Trophoblast cell (in vitro differentiated cells and primary cell): ENCODE measurements around the gene ZCCHC17.

ENCODE experiments used
- DNase-seq, 2 donors: peaks; one replicate each; pipeline ENCODE4 v3.0.0-alpha.2; 2016
- H2AFZ ChIP-seq: 2 replicates; pipeline ENCODE4 v1.6.1; 2013; ENCODE audit warnings: low read length, moderate library complexity, mild to moderate bottlenecking; ENCODE audit not compliant: insufficient read depth, poor library complexity
- H2AK5ac ChIP-seq: 2 replicates; pipeline ENCODE4 v1.6.1; 2013; ENCODE audit warnings: mild to moderate bottlenecking, low read length
- H2BK120ac ChIP-seq: 2 replicates; pipeline ENCODE4 v1.6.1; 2013; ENCODE audit warnings: low read length, mild to moderate bottlenecking, moderate library complexity; ENCODE audit not compliant: insufficient read depth, poor library complexity
- H2BK12ac ChIP-seq: 2 replicates; pipeline ENCODE4 v1.6.1; 2013; ENCODE audit warnings: mild to moderate bottlenecking, low read length, moderate library complexity
- H2BK5ac ChIP-seq: 2 replicates; pipeline ENCODE4 v1.6.1; 2013; ENCODE audit warnings: low read length, low read depth, moderate library complexity, mild to moderate bottlenecking; ENCODE audit not compliant: poor library complexity
- H3K14ac ChIP-seq: 2 replicates; pipeline ENCODE4 v1.6.1; 2013; ENCODE audit warnings: mild to moderate bottlenecking, low read length
- H3K18ac ChIP-seq: 2 replicates; pipeline ENCODE4 v1.6.1; 2013; ENCODE audit warnings: mild to moderate bottlenecking, low read length
- H3K23ac ChIP-seq: 2 replicates; pipeline ENCODE4 v1.6.1; 2013; ENCODE audit warnings: low read length
- H3K27ac ChIP-seq: 2 replicates; pipeline ENCODE4 v1.5.1; 2013; ENCODE audit warnings: low read depth, mild to moderate bottlenecking, inconsistent platforms, low read length, moderate library complexity
- H3K27me3 ChIP-seq: 2 replicates; pipeline ENCODE4 v1.6.1; 2013; ENCODE audit warnings: inconsistent platforms, mild to moderate bottlenecking, low read length, moderate library complexity; ENCODE audit not compliant: insufficient read depth
- H3K36me3 ChIP-seq, 2 experiments: 1 replicate in 1 of 2; 2 replicates in 1 of 2; pipeline ENCODE4 v1.6.1; 2013; ENCODE audit warnings: low read length in 2 of 2, mild to moderate bottlenecking in 2 of 2, moderate library complexity in 1 of 2; ENCODE audit not compliant: insufficient read depth in 2 of 2, control insufficient read depth in 1 of 2
- H3K4ac ChIP-seq: 2 replicates; pipeline ENCODE4 v1.6.1; 2013; ENCODE audit warnings: low read depth, mild to moderate bottlenecking, low read length, moderate library complexity
- H3K4me1 ChIP-seq, 2 experiments: 1 replicate in 1 of 2; 2 replicates in 1 of 2; pipeline ENCODE4 v1.6.1; 2013; ENCODE audit warnings: low read length in 2 of 2, mild to moderate bottlenecking in 2 of 2, moderate library complexity in 1 of 2; ENCODE audit not compliant: insufficient read depth in 2 of 2, control insufficient read depth in 1 of 2
- H3K4me2 ChIP-seq: 2 replicates; pipeline ENCODE4 v1.6.1; 2013; ENCODE audit warnings: inconsistent platforms, mild to moderate bottlenecking, low read length, moderate library complexity
- H3K4me3 ChIP-seq: 2 replicates; pipeline ENCODE4 v1.5.1; 2013; ENCODE audit warnings: mild to moderate bottlenecking, low read depth, low read length, inconsistent platforms
- H3K79me1 ChIP-seq: one replicate; pipeline ENCODE4 v1.6.1; 2013; ENCODE audit warnings: low read length
- H3K79me2 ChIP-seq: 2 replicates; pipeline ENCODE4 v1.6.1; 2013; ENCODE audit warnings: low read length, mild to moderate bottlenecking; ENCODE audit not compliant: control insufficient read depth, insufficient read depth, poor library complexity
- H3K9ac ChIP-seq: 2 replicates; pipeline ENCODE4 v1.6.1; 2013; ENCODE audit warnings: mild to moderate bottlenecking, low read length
- H3K9me3 ChIP-seq: 2 replicates; pipeline ENCODE4 v1.6.1; 2013; ENCODE audit warnings: low read depth, mild to moderate bottlenecking, control low read depth, inconsistent platforms, low read length; ENCODE audit not compliant: insufficient read depth
- H4K12ac ChIP-seq: 2 replicates; pipeline ENCODE4 v1.6.1; 2013; ENCODE audit warnings: low read depth, mild to moderate bottlenecking, low read length, moderate library complexity
- H4K8ac ChIP-seq: 2 replicates; pipeline ENCODE4 v1.6.1; 2013; ENCODE audit warnings: low read depth, mild to moderate bottlenecking, low read length, moderate library complexity
- H4K91ac ChIP-seq: one replicate; pipeline ENCODE4 v1.6.1; 2013; ENCODE audit warnings: low read depth, mild to moderate bottlenecking, low read length, moderate library complexity
- WGBS: extraction: QIAGEN DNeasy Blood & Tissue Kit; methylation state at CpG from one replicate; pipeline ENCODE4 v1.1.7; 2013; ENCODE audit warnings: missing lambda C conversion rate; ENCODE audit not compliant: insufficient read length, insufficient coverage; ENCODE audit errors: extremely low coverage; 5-methylcytosine and 5-hydroxymethylcytosine counted together

ZCCHC17 gene

GRCh38 chr1:31354283-31354682 is 57.5 kb downstream of the ZCCHC17 start:
- DNase-seq: no peak
- Histone ChIP-seq H3K27ac (no peak overlapping the region), H3K4me3 (no peak overlapping the region), H3K4ac (no peak overlapping the region), H4K91ac (no peak overlapping the region), H3K4me2 (no peak overlapping the region), H3K9ac (no peak overlapping the region), H4K8ac (no peak overlapping the region), H3K14ac (no peak overlapping the region), H4K12ac (no peak overlapping the region), H2AK5ac (no peak overlapping the region), H2BK120ac (no peak overlapping the region), H2AFZ (no peak overlapping the region), H3K18ac (no peak overlapping the region), H2BK5ac (no peak overlapping the region), H2BK12ac (no peak overlapping the region), H3K36me3 (peaks cover 6 to 10% of the 10 kb centered on the region in 2 experiments), H3K4me1 (no peaks in the 10 kb centered on the region), H3K27me3 (no peaks in the 10 kb centered on the region), H3K9me3 (no peaks in the 10 kb centered on the region), H3K23ac (no peak overlapping the region), H3K79me2 (no peaks in the 10 kb centered on the region), H3K79me1 (no peaks in the 10 kb centered on the region)
- no CpG with 5 or more reads among the region's 3 CpGs for WGBS

- H3K23ac ChIP-seq: no peak overlapping the region
- no peak overlapping the region for H4K12ac ChIP-seq
- H3K27me3 ChIP-seq: no peaks in the 10 kb centered on the region
- H3K9me3 ChIP-seq: no peaks in the 10 kb centered on the region
- WGBS: no CpG with 5 or more reads among the region's 2 CpGs
- no peak overlapping the region for H2AK5ac ChIP-seq
- H3K4me2 ChIP-seq: no peak overlapping the region
- no peak overlapping the region for H4K91ac ChIP-seq
- H2BK12ac ChIP-seq: no peak overlapping the region
- H3K9ac ChIP-seq: no peak overlapping the region
- H4K8ac ChIP-seq: no peak overlapping the region
- H2BK5ac ChIP-seq: no peak overlapping the region
- no peak overlapping the region for H2AFZ ChIP-seq
- no peak overlapping the region for H3K4me3 ChIP-seq
- H2BK120ac ChIP-seq: no peak overlapping the region
- no peak overlapping the region for H3K4ac ChIP-seq
- no peaks in the 10 kb centered on the region for H3K79me2 ChIP-seq
- H3K79me1 ChIP-seq: no peaks in the 10 kb centered on the region
- H3K4me1 ChIP-seq: no peaks in the 10 kb centered on the region
- H3K14ac ChIP-seq: no peak overlapping the region
- no peak overlapping the region for H3K27ac ChIP-seq
- H3K36me3 ChIP-seq: peaks cover 7 to 10% of the 10 kb centered on the region in 2 experiments
- no peak overlapping the region for H3K18ac ChIP-seq
- no peak for DNase-seq
Measured at GRCh38 chr1:31356427-31356826, 59.6 kb downstream of the ZCCHC17 start.

- H3K4me1 ChIP-seq: no peaks in the 10 kb centered on the region
- H3K9me3 ChIP-seq: no peaks in the 10 kb centered on the region
Measured at GRCh38 chr1:31361607-31362006, 64.8 kb downstream of the ZCCHC17 start.

GRCh38 chr1:31362032-31362431 is 65.2 kb downstream of the ZCCHC17 start:
- Histone ChIP-seq H3K36me3 (peaks cover 18 to 30% of the 10 kb centered on the region in 2 experiments), H2AK5ac (no peak overlapping the region), H3K79me2 (no peaks in the 10 kb centered on the region), H4K12ac (no peak overlapping the region), H3K4me3 (no peak overlapping the region), H2BK120ac (no peak overlapping the region), H2AFZ (no peak overlapping the region), H3K4me1 (no peaks in the 10 kb centered on the region), H4K91ac (no peak overlapping the region), H3K79me1 (no peaks in the 10 kb centered on the region), H3K18ac (no peak overlapping the region), H3K23ac (no peak overlapping the region), H3K4ac (no peak overlapping the region), H3K9me3 (no peaks in the 10 kb centered on the region), H2BK12ac (no peak overlapping the region), H3K4me2 (no peak overlapping the region), H3K14ac (no peak overlapping the region), H4K8ac (no peak overlapping the region), H2BK5ac (no peak overlapping the region), H3K27me3 (no peaks in the 10 kb centered on the region), H3K9ac (no peak overlapping the region), H3K27ac (no peak overlapping the region)
- no peak for DNase-seq
- WGBS: no CpG with 5 or more reads among the region's 3 CpGs

More at GRCh38 chr1:31361607-31362006, 64.8 kb downstream of the ZCCHC17 start:
- no peak overlapping the region for H3K4ac ChIP-seq
- H4K8ac ChIP-seq: no peak overlapping the region
- H3K18ac ChIP-seq: no peak overlapping the region
- H3K4me3 ChIP-seq: no peak overlapping the region
- H3K14ac ChIP-seq: no peak overlapping the region
- DNase-seq: no peak
- no peak overlapping the region for H2AK5ac ChIP-seq
- H4K12ac ChIP-seq: no peak overlapping the region
- H4K91ac ChIP-seq: no peak overlapping the region
- no peaks in the 10 kb centered on the region for H3K27me3 ChIP-seq
- no peak overlapping the region for H3K27ac ChIP-seq
- peaks cover 18 to 27% of the 10 kb centered on the region in 2 experiments for H3K36me3 ChIP-seq
- H3K79me1 ChIP-seq: no peaks in the 10 kb centered on the region
- H2AFZ ChIP-seq: no peak overlapping the region
- no peak overlapping the region for H3K4me2 ChIP-seq
- H2BK12ac ChIP-seq: no peak overlapping the region
- no peak overlapping the region for H3K23ac ChIP-seq
- H2BK5ac ChIP-seq: no peak overlapping the region
- H3K9ac ChIP-seq: no peak overlapping the region
- WGBS: no CpG with 5 or more reads among the region's 6 CpGs
- H3K79me2 ChIP-seq: no peaks in the 10 kb centered on the region
- H2BK120ac ChIP-seq: no peak overlapping the region
